ENCODE measurements around the gene B3GALT5.

DNA sequence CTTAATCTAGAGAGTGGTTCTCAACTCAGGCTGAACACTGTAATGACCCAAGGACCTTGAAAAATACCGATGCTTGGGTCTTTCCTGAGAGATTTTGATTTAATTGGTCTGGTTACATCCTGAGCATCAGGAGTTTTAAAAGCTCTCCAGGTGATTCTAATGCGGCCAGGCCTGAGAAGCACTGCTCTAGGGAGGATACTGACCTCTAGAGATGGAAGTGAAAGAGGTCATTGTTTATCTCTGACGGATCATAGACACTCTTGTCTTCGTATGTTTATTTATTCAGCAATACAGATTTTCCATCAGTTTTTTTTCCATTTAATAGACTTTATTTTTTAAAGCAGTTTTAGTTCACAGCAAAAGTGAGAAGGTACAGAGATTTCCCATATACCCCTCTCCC, 77.7 kb downstream of the B3GALT5 start:
- TF ChIP-seq EZH2 (IDR thresholded peaks at IDR 0.05; ENCODE audit: low read length): no peak
- TF ChIP-seq, protein P1, sequence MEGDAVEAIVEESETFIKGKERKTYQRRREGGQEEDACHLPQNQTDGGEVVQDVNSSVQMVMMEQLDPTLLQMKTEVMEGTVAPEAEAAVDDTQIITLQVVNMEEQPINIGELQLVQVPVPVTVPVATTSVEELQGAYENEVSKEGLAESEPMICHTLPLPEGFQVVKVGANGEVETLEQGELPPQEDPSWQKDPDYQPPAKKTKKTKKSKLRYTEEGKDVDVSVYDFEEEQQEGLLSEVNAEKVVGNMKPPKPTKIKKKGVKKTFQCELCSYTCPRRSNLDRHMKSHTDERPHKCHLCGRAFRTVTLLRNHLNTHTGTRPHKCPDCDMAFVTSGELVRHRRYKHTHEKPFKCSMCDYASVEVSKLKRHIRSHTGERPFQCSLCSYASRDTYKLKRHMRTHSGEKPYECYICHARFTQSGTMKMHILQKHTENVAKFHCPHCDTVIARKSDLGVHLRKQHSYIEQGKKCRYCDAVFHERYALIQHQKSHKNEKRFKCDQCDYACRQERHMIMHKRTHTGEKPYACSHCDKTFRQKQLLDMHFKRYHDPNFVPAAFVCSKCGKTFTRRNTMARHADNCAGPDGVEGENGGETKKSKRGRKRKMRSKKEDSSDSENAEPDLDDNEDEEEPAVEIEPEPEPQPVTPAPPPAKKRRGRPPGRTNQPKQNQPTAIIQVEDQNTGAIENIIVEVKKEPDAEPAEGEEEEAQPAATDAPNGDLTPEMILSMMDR (optimal IDR thresholded peaks at IDR 0.05 in 1 of 3, IDR thresholded peaks at IDR 0.05 in 1 of 3, conservative IDR thresholded peaks at IDR 0.05 in 1 of 3; ENCODE audit: extremely low read depth in 1 of 3, insufficient read depth in 2 of 3, low read length in 3 of 3): no peak
